Measurements from ENCODE around the gene PDK2.
A peak's percentile ranks its signal among the peaks of the same experiment; 100 is the strongest.

The PDK2 gene

GRCh38 chr17:50139185-50139783 lies 44.1 kb downstream of the PDK2 start:
- no peak for DNase-seq

DNA sequence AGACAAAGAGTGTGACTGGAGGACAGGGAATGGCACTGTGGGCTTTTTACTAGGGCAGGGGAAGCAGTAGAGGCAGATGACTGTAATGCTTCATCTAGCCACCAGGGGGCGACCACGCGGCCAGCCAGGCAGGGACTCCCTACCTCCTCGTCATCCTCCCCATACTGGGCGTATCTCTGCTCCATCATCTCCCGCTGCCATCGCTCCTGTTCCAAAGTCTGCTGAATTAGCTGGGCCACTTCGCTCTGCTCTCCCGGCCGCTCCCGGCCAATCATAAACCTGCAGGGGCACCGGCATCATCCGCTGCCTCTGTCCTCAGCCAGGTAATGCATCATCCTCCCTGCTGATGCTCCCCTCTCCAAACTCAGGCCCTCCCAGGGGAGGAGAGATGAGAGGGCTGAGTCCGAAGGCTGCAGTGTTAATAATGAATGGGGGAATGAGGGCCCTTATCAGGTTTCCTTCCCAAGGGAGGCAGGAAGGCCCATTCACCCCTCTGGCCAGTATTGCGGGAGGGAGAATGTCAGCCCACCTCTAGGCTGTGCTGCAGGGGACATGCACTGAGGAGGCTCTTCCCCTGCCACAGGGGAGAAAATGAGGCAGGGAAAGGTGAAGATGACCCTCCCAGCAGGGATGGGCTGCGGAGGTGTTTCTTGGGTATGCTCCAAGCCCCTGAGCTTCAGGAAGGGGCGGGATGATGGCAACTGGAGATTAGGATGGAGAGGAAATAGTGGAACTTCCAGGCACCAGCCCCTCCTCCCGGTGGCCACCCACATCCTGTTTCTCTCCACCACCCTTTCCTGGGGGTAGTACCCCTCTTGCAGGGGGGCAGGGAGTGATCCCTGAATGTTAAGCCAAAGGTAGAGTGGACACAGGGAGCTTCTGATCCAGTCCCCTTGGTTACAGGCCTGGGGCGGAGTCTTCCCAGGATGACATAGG lies 45.1 kb downstream of the PDK2 start:
- DNase-seq = peak; percentile 62 to 86 (median 72)

DNA sequence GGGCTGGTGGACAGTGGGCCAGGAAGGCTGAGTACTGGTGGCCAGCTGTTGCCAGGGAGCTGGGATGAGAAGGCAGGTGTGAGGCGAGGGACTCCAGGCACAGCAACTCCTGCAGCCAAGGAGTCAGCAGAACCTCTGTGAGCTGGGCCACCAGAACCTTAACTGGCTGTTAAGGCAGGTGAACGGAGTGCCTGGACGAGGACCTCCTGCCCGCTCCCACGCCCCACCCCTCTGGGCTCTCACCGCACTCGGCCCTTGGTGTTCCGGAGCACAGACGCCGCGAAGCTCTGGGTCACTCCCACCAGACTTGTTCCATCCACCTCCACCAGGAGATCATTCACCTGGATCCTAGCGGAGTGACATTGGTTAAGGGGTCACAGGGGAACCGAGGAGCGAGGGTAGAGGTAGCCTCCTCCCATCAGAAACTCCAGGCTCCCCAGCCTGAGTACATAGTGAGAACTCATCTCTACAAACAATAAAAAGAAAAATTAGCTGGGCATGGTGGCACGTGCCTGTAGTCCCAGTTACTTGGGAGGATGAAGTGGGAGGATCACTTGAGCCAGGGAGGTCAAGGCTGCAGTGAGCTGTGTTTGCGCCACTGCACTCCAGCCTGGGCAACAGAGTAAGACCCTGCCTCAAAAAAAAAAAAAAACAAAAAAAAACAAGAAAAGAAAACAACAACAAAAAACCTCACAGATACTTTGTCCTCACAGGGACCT lies 46.0 kb downstream of the PDK2 start:
- DNase-seq = no peak

DNA sequence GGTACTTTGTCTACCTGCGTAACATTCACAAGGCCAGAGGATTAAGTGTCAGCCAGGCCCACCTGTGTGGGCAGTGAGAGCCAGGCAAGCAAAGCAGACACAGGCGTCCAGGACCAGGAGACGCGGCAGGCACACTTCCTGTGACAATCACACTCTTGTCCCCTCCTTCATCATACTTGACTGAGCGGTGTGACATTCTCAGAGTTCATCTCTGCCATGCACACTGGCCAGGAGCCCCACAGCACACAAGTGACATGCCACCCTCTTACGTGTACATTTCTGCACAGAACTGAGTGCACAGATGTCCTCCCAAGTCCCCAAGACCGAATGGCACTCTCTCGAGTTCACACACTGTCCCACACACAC lies 46.6 kb downstream of the PDK2 start:
- DNase-seq = peak in 1 of 6 experiments; percentile 6

GRCh38 chr17:50143461-50144176 lies 48.5 kb downstream of the PDK2 start:
- DNase-seq = no peak

DNA sequence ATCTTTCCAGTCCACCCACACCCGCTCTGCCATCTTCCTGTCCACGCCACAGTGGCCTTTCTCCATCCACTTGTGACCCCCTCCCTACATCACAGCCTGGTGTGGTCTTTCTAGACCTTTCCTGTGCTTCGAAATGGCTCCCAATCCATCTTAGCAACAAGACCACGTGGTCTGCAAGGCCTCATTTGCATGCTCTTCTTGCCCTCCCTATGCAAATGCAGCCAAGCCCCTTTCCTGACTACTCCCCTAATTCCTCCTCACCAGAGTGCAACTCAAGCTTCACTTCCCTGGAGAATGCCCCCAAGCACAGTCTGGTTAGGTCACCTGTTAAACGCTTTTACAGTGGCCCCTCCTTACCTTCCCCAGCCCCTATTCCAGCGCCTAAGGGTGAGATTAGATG lies 49.2 kb downstream of the PDK2 start:
- no peak for DNase-seq

- no peak for DNase-seq
Measured at GRCh38 chr17:50144845-50145531, 49.8 kb downstream of the PDK2 start.

GRCh38 chr17:50145532-50146229 lies 50.5 kb downstream of the PDK2 start:
- no peak for DNase-seq

- DNase-seq = peak in 3 of 6 experiments; percentile 7 to 32 (median 11)
Measured at GRCh38 chr17:50146230-50146926, 51.2 kb downstream of the PDK2 start.

- DNase-seq = no peak
Measured at GRCh38 chr17:50146927-50147665, 51.9 kb downstream of the PDK2 start.

GRCh38 chr17:50147841-50148225 lies 52.7 kb downstream of the PDK2 start:
- DNase-seq = no peak

DNA sequence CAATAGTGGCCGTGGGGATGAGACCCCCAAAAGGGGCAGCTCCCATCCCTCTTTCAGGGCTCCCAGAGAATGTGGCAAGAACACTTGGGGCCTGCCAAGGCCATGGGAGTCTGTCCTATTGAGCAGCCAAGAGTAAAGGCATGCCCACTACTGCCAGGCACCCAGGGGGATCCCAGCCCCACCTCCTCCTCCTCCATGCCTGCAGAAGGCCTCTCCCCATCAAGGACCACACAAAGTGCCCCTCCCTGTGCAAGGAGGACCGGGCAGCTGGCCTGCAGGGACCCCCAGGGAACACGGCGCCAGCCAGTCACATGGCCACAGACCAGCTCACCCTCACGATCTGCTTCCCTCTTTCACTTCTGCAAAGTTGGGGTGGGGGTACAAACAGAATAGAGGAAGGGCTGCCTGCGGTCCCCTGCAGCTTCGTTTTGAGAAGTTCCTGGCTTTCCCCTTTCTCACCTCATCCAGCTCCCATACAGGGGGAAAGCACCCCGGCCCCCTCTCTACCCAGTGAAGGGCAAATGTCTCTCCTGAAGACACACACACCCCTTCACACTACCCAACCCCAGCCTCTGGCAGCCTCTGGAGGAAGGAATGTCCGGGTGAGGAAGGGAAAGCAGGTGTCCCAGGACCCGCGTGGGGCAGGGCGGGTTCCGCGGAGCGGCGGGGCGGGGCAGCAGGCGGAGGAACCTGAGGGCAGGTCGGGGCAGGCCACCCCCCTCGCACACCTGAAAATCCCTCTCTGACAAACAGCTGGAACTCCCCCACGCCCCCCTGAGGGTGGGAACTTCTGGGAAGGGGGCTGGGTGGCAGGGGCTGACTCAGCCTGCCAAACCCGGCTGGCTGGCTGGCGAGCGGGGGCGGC lies 53.3 kb downstream of the PDK2 start:
- peak; percentile 17 to 74 (median 54) for DNase-seq

DNA sequence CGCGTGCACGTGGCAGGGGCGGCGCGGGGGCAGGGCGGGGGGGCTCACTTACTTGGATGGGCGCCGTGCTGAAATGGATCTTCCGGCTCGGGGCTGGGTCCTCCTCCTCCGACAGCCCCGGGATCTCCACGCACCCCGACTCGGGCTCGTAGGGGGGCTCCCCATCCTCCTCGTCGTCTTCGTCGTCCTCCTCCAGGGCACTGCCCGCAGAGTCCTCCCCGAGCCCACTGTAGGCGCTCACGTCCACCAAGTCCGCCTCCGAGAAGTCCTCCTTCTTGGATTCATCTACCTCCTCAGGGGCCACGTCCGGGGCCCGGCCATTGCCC lies 53.9 kb downstream of the PDK2 start:
- peak in 2 of 6 experiments; percentile 42 to 47 for DNase-seq

GRCh38 chr17:50149417-50150353 lies 54.5 kb downstream of the PDK2 start:
- DNase-seq = peak; percentile 42 to 66 (median 49)

DNA sequence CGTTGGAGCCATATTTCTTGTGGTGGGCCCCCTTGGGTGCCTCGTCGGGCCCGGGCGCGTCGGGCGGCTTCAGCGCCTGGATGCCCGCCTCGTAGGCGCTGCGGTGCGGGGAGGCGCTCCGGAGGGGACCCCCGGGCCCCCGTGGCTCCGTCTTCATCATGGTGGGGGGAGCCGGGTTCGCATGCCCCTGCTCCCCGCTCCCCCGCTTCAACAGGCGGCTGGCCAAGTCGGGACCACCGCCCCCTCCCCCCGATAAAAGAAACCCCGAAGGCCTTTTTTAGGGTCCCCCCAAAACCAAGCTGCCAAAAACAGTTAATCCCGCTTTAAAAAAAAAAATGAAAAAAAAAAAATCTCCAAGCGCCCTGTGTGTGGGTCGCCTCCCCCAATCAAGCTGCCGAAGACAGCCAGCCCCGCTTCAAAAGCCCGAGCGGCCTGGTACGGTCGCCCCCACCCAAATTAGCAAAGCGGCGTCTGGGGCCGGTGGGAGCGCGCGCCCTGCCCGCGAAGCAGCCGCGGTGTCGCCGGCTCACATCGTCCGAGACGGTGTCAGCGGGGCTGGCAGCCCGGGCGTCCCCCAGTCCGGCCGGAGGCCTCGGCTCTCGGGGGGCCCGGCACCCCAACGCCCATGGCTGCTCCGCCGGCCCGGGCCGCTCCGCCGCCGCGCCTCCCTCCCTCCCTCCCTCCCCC lies 55.3 kb downstream of the PDK2 start, which contains the start of gene PPP1R9B:
PPP1R9B (minus strand) TSS at position 324 of the 687 bp plus-strand sequence; CDS start at position 160, 164 bp downstream.
- DNase-seq = peak in 2 of 6 experiments; percentile 32 to 76

- DNase-seq = peak; percentile 64 to 78 (median 75)
Measured at GRCh38 chr17:50151041-50151936, 56.1 kb downstream of the PDK2 start.
